ENCODE measurements around the gene ULK4. TPM values are rescaled to one million over a fixed set of nuclear protein-coding genes. Genes with fewer than 3 reads are reported as not detected.

The ULK4 gene
- total and polyA plus RNA-seq, 2 donors (not counting 1 experiment from before 2014, with no cell fraction given), result 9.1 to 9.7 TPM

DNA sequence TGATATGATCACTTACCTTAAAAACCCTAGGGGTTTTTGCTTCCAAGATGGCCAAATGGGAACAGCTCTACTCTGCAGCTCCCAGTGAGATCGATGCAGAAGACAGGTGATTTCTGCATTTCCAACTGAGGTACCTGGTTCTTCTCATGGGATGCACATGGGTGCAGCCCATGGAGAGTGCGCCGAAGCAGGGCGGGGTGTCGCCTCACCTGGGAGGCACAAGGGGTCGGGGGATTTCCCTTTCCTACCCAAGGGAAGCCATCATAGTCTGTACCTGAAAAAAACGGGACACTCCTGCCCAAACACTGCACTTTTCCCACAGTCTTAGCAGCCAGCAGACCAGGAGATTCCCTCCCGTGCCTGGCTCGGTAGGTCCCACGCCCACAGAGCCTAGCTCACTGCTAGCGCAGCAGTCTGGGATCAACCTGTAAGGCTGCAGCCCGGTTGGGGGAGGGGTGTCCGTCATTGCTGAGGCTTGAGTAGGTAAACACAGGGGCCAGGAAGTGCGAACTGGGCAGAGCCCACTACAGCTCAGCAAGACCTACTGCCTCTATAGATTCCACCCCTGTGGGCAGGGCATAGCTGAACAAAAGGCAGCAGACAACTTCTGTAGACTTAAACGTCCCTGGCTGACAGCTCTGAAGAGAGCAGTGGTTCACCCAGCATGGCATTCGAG is 684.0 kb downstream of the ULK4 start:
- H3K79me2 ChIP-seq (ENCODE audit: control insufficient read depth, insufficient read depth, low read length), result no peaks in the 10 kb centered on the region
- no peak overlapping the region for H3K27ac ChIP-seq (ENCODE audit: insufficient read depth, low read length)
- no peaks in the 10 kb centered on the region for H3K27me3 ChIP-seq (ENCODE audit: control insufficient read depth, insufficient read depth, low read length)
- H4K20me1 ChIP-seq (ENCODE audit: control insufficient read depth, extremely low read depth, insufficient read depth, low read length), result no peaks in the 10 kb centered on the region
- no peak overlapping the region for H3K9ac ChIP-seq (ENCODE audit: insufficient read depth, low read length)
- H3K4me1 ChIP-seq (ENCODE audit: control insufficient read depth, extremely low read depth, insufficient read depth, low read length), result no peaks in the 10 kb centered on the region
- no peak overlapping the region for H2AFZ ChIP-seq (ENCODE audit: low read length)
- no peak for DNase-seq (ENCODE audit: low read depth in 2 of 2)
- TF ChIP-seq, protein P1, sequence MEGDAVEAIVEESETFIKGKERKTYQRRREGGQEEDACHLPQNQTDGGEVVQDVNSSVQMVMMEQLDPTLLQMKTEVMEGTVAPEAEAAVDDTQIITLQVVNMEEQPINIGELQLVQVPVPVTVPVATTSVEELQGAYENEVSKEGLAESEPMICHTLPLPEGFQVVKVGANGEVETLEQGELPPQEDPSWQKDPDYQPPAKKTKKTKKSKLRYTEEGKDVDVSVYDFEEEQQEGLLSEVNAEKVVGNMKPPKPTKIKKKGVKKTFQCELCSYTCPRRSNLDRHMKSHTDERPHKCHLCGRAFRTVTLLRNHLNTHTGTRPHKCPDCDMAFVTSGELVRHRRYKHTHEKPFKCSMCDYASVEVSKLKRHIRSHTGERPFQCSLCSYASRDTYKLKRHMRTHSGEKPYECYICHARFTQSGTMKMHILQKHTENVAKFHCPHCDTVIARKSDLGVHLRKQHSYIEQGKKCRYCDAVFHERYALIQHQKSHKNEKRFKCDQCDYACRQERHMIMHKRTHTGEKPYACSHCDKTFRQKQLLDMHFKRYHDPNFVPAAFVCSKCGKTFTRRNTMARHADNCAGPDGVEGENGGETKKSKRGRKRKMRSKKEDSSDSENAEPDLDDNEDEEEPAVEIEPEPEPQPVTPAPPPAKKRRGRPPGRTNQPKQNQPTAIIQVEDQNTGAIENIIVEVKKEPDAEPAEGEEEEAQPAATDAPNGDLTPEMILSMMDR (conservative IDR thresholded peaks at IDR 0.05 in 1 of 2, IDR thresholded peaks at IDR 0.05 in 1 of 2; ENCODE audit: low read depth in 1 of 2, low read length in 2 of 2), result no peak
- TF ChIP-seq EZH2 (IDR thresholded peaks at IDR 0.05; ENCODE audit: low read length, missing control alignments), result no peak
- no peaks in the 10 kb centered on the region for H3K9me3 ChIP-seq (ENCODE audit: control insufficient read depth, insufficient read depth, low read depth, low read length)
- H3K4me3 ChIP-seq (replicated peaks in 1 of 4; ENCODE audit: control extremely low read depth in 1 of 4, insufficient read depth in 1 of 4, low read depth in 3 of 4, low read length in 4 of 4), result no peak overlapping the region
- no peaks in the 10 kb centered on the region for H3K36me3 ChIP-seq (ENCODE audit: control insufficient read depth, insufficient read depth, low read length)
- H3K4me2 ChIP-seq (ENCODE audit: extremely low read depth, insufficient read depth, low read length), result no peak overlapping the region

DNA sequence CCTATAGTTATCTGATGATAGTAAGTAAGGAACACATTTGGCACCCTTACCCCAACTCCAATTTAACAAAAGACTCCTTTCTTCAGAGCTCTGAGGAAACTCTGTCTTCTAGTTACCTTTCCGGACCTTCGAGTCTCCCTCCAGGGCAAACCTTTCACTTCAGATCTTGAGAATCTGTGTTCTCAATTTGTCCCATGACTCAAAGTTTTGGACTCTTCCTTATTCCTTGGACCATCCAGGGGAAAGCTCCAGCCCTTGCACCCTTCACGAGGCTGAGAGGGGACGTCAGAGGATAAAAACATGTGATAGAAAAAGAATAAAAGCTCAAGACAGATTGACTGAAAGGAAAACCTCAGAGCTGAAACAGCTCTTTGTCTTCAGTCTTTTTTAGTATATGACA is 685.7 kb downstream of the ULK4 start:
- H3K4me1 ChIP-seq (ENCODE audit: control insufficient read depth, extremely low read depth, insufficient read depth, low read length), result no peaks in the 10 kb centered on the region
- no peak overlapping the region for H3K27ac ChIP-seq (ENCODE audit: insufficient read depth, low read length)
- H3K4me3 ChIP-seq (replicated peaks in 1 of 4; ENCODE audit: control extremely low read depth in 1 of 4, insufficient read depth in 1 of 4, low read depth in 3 of 4, low read length in 4 of 4), result no peak overlapping the region
- H3K9ac ChIP-seq (ENCODE audit: insufficient read depth, low read length), result no peak overlapping the region
- no peaks in the 10 kb centered on the region for H3K27me3 ChIP-seq (ENCODE audit: control insufficient read depth, insufficient read depth, low read length)
- H3K4me2 ChIP-seq (ENCODE audit: extremely low read depth, insufficient read depth, low read length), result no peak overlapping the region
- no peaks in the 10 kb centered on the region for H3K36me3 ChIP-seq (ENCODE audit: control insufficient read depth, insufficient read depth, low read length)
- H4K20me1 ChIP-seq (ENCODE audit: control insufficient read depth, extremely low read depth, insufficient read depth, low read length), result no peaks in the 10 kb centered on the region
- TF ChIP-seq EZH2 (IDR thresholded peaks at IDR 0.05; ENCODE audit: low read length, missing control alignments), result no peak
- TF ChIP-seq, protein P1 (conservative IDR thresholded peaks at IDR 0.05 in 1 of 2, IDR thresholded peaks at IDR 0.05 in 1 of 2; ENCODE audit: low read depth in 1 of 2, low read length in 2 of 2), result no peak
- no peak for DNase-seq (ENCODE audit: low read depth in 2 of 2)
- no peak overlapping the region for H2AFZ ChIP-seq (ENCODE audit: low read length)
- H3K79me2 ChIP-seq (ENCODE audit: control insufficient read depth, insufficient read depth, low read length), result no peaks in the 10 kb centered on the region
- no peaks in the 10 kb centered on the region for H3K9me3 ChIP-seq (ENCODE audit: control insufficient read depth, insufficient read depth, low read depth, low read length)

DNA sequence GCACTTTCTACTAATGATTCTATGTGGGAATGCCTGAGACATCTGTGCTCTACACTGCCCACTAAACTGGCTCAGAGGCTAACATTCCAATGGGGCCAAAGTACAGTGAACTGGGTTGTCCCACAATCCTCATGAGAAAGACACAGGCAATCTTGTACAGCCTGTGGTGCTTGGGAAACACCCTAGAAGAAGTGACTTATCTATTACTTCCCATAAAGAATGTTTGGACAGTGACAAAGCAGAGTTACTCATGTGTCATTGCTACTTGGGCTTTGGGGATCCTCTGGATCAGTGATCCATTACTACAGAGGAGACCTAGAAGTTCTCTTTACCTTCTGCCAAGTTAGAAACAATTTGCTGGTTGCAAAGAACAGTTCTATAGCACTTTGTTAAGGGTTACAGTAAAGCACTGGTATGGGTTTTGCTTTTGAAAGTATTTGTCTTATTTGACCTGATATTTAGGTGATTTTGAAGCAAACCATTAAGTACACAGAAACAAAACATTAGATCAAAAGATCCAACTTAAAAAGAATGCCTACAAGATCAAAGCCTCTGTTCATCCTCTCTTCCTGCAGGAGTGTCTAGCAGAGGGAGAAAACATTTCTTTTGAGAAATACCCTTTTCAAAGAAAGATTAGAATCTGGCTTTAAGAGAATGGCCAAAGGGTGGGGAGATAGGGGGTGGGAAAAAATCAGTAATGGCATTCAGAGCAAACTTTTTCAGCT is 686.8 kb downstream of the ULK4 start:
- TF ChIP-seq EZH2 (IDR thresholded peaks at IDR 0.05; ENCODE audit: low read length, missing control alignments), result no peak
- TF ChIP-seq, protein P1 (conservative IDR thresholded peaks at IDR 0.05 in 1 of 2, IDR thresholded peaks at IDR 0.05 in 1 of 2; ENCODE audit: low read depth in 1 of 2, low read length in 2 of 2), result no peak
- H2AFZ ChIP-seq (ENCODE audit: low read length), result no peak overlapping the region
- no peak overlapping the region for H3K9ac ChIP-seq (ENCODE audit: insufficient read depth, low read length)
- DNase-seq (ENCODE audit: low read depth in 2 of 2), result peak; percentile 61 to 72
- no peaks in the 10 kb centered on the region for H3K79me2 ChIP-seq (ENCODE audit: control insufficient read depth, insufficient read depth, low read length)
- H3K4me2 ChIP-seq (ENCODE audit: extremely low read depth, insufficient read depth, low read length), result no peak overlapping the region
- no peak overlapping the region for H3K4me3 ChIP-seq (replicated peaks in 1 of 4; ENCODE audit: control extremely low read depth in 1 of 4, insufficient read depth in 1 of 4, low read depth in 3 of 4, low read length in 4 of 4)
- no peaks in the 10 kb centered on the region for H4K20me1 ChIP-seq (ENCODE audit: control insufficient read depth, extremely low read depth, insufficient read depth, low read length)
- no peak overlapping the region for H3K27ac ChIP-seq (ENCODE audit: insufficient read depth, low read length)
- H3K27me3 ChIP-seq (ENCODE audit: control insufficient read depth, insufficient read depth, low read length), result no peaks in the 10 kb centered on the region
- H3K4me1 ChIP-seq (ENCODE audit: control insufficient read depth, extremely low read depth, insufficient read depth, low read length), result no peaks in the 10 kb centered on the region
- no peaks in the 10 kb centered on the region for H3K9me3 ChIP-seq (ENCODE audit: control insufficient read depth, insufficient read depth, low read depth, low read length)
- H3K36me3 ChIP-seq (ENCODE audit: control insufficient read depth, insufficient read depth, low read length), result no peaks in the 10 kb centered on the region
